ENCODE results near the gene ANTKMT. TPM values are rescaled to one million over a fixed set of nuclear protein-coding genes. Genes with fewer than 3 reads are reported as not detected.

The ANTKMT gene
- total RNA-seq, 4 donors from 2014 or later = 23.5 to 46.2 (median 31.0) TPM

GRCh38 chr16:734208-734980, 13.4 kb downstream of the ANTKMT start:
- ATAC-seq = no peak
- Histone ChIP-seq H3K27me3 (peaks cover under 1% of the 10 kb centered on the region), H3K27ac (no peak overlapping the region), H3K9me3 (no peaks in the 10 kb centered on the region), H3K36me3 (peaks cover 0 to 100% of the 10 kb centered on the region in 2 donors), H3K4me1 (peaks cover 0 to 3% (median 0%) of the 10 kb centered on the region in 3 donors), H3K4me3 (no peak overlapping the region)
- no peak for TF ChIP-seq EP300 (IDR thresholded peaks at IDR 0.05)
- TF ChIP-seq, protein P1, sequence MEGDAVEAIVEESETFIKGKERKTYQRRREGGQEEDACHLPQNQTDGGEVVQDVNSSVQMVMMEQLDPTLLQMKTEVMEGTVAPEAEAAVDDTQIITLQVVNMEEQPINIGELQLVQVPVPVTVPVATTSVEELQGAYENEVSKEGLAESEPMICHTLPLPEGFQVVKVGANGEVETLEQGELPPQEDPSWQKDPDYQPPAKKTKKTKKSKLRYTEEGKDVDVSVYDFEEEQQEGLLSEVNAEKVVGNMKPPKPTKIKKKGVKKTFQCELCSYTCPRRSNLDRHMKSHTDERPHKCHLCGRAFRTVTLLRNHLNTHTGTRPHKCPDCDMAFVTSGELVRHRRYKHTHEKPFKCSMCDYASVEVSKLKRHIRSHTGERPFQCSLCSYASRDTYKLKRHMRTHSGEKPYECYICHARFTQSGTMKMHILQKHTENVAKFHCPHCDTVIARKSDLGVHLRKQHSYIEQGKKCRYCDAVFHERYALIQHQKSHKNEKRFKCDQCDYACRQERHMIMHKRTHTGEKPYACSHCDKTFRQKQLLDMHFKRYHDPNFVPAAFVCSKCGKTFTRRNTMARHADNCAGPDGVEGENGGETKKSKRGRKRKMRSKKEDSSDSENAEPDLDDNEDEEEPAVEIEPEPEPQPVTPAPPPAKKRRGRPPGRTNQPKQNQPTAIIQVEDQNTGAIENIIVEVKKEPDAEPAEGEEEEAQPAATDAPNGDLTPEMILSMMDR (IDR thresholded peaks at IDR 0.05) = no peak
- no peak for TF ChIP-seq POLR2AphosphoS5 (IDR thresholded peaks at IDR 0.05)
- TF ChIP-seq POLR2A (IDR thresholded peaks at IDR 0.05) = no peak
- WGBS, 2 donors (ENCODE audit: low coverage in 1 of 2) = 84% methylated on average over 14 of the region's 49 CpGs; no CpG with 5 or more reads in 1 of the 2 donors

- 92 to 100% methylated on average over 2 to 5 of the region's 25 CpGs for WGBS, 2 donors (ENCODE audit: low coverage in 1 of 2)
- no peaks in the 10 kb centered on the region for H3K27me3 ChIP-seq
- no peak for ATAC-seq
- no peak overlapping the region for H3K27ac ChIP-seq
- no peak overlapping the region for H3K4me3 ChIP-seq
- no peaks in the 10 kb centered on the region for H3K9me3 ChIP-seq
- peaks cover 0 to 92% of the 10 kb centered on the region in 2 donors for H3K36me3 ChIP-seq
- TF ChIP-seq POLR2A (IDR thresholded peaks at IDR 0.05) = no peak
- no peak for TF ChIP-seq POLR2AphosphoS5 (IDR thresholded peaks at IDR 0.05)
- TF ChIP-seq, protein P1 (IDR thresholded peaks at IDR 0.05) = no peak
- TF ChIP-seq EP300 (IDR thresholded peaks at IDR 0.05) = no peak
- H3K4me1 ChIP-seq = peaks cover 0 to 12% (median 7%) of the 10 kb centered on the region in 3 donors
Observed at GRCh38 chr16:734981-735881, 14.3 kb downstream of the ANTKMT start.

GRCh38 chr16:735982-736453, 15.1 kb downstream of the ANTKMT start:
- Histone ChIP-seq H3K27me3 (no peaks in the 10 kb centered on the region), H3K27ac (no peak overlapping the region), H3K4me1 (peaks cover 0 to 16% (median 10%) of the 10 kb centered on the region in 3 donors), H3K36me3 (peaks cover 0 to 84% of the 10 kb centered on the region in 2 donors), H3K4me3 (no peak overlapping the region), H3K9me3 (no peaks in the 10 kb centered on the region)
- TF ChIP-seq, protein P1 (IDR thresholded peaks at IDR 0.05) = no peak
- no peak for TF ChIP-seq POLR2A (IDR thresholded peaks at IDR 0.05)
- no peak for TF ChIP-seq EP300 (IDR thresholded peaks at IDR 0.05)
- no peak for TF ChIP-seq POLR2AphosphoS5 (IDR thresholded peaks at IDR 0.05)
- WGBS, 2 donors (ENCODE audit: low coverage in 1 of 2) = 73 to 90% methylated on average over 8 to 9 of the region's 13 CpGs
- ATAC-seq = no peak

DNA sequence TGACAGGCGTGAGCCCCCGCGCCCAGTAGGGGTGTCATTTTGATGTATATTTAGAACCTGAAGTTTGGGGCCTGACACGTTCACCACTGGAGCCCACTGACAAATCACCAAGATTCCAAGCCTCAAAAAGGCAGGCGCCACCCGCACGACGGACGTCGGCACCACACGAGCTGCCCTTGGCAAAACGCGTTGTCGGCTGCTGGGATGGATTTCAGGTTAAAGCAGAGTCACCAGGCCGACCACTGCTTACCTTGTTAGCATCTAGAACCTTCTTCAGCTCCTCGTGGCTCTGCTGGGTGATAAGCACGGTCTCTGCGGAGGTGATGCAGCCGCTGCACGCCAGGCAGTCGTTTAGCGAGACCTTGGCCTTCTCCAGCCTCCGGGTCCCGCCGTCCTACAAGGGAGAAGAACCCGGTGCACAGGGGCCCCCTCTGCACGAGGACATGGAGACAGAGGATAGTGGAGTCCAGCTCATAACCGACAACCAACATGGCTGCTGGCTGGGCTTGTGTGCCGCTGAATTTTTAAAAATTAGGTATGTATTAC, 16.1 kb downstream of the ANTKMT start:
- H3K4me1 ChIP-seq = peaks cover 0 to 21% (median 14%) of the 10 kb centered on the region in 3 donors
- no peak overlapping the region for H3K4me3 ChIP-seq
- TF ChIP-seq POLR2AphosphoS5 (IDR thresholded peaks at IDR 0.05) = no peak
- no peak for TF ChIP-seq EP300 (IDR thresholded peaks at IDR 0.05)
- TF ChIP-seq POLR2A (IDR thresholded peaks at IDR 0.05) = no peak
- TF ChIP-seq, protein P1 (IDR thresholded peaks at IDR 0.05) = no peak
- H3K27ac ChIP-seq = no peak overlapping the region
- no peaks in the 10 kb centered on the region for H3K9me3 ChIP-seq
- peaks cover 0 to 74% of the 10 kb centered on the region in 2 donors for H3K36me3 ChIP-seq
- WGBS, 2 donors (ENCODE audit: low coverage in 1 of 2) = 100% methylated on average over 4 of the region's 29 CpGs; no CpG with 5 or more reads in 1 of the 2 donors
- ATAC-seq = no peak
- peaks cover 3% of the 10 kb centered on the region for H3K27me3 ChIP-seq

All from gastroesophageal sphincter (tissue), 4 donors.